Measurements from ENCODE around the gene IFT81.

- TF ChIP-seq YY1 (IDR thresholded peaks at IDR 0.05; ENCODE audit: low read depth), result no peak
- TF ChIP-seq FOXM1 (IDR thresholded peaks at IDR 0.05; ENCODE audit: borderline replicate concordance, low read depth), result no peak
- no peak for TF ChIP-seq EP300 (IDR thresholded peaks at IDR 0.05; ENCODE audit: borderline replicate concordance)
- no peak for TF ChIP-seq REST (IDR thresholded peaks at IDR 0.05; ENCODE audit: low read depth)
- TF ChIP-seq CEBPB (IDR thresholded peaks at IDR 0.05), result no peak
- no peak for TF ChIP-seq EGR1 (IDR thresholded peaks at IDR 0.05)
- TF ChIP-seq TAF1 (IDR thresholded peaks at IDR 0.05; ENCODE audit: low read depth), result no peak
- TF ChIP-seq USF1 (IDR thresholded peaks at IDR 0.05), result no peak
Observed at GRCh38 chr12:110176745-110177144, 52.6 kb downstream of the IFT81 start.

Data from Ishikawa (cell line).